ENCODE results near the gene POMGNT2.

Gene POMGNT2

GRCh38 chr3:43102773-43103480, 3.0 kb downstream of the POMGNT2 start:
- H3K79me1 ChIP-seq (replicated peaks; ENCODE audit: low read length, poor library complexity, severe bottlenecking) = peaks cover 32% of the 10 kb centered on the region
- no peak overlapping the region for H4K8ac ChIP-seq (ENCODE audit: low read length)
- H2AK5ac ChIP-seq (ENCODE audit: low read length, severe bottlenecking) = no peak overlapping the region
- DNase-seq = no peak
- H3K4me1 ChIP-seq (ENCODE audit: control insufficient read depth, insufficient read depth, low read depth, low read length) = peaks cover 8% of the 10 kb centered on the region
- H3K14ac ChIP-seq (ENCODE audit: low read length in 2 of 2) = peak overlapping the region in 1 of 2 experiments; percentile 18
- H3K4me2 ChIP-seq (ENCODE audit: low read length, poor library complexity, severe bottlenecking) = no peak overlapping the region
- no peak overlapping the region for H2BK5ac ChIP-seq (ENCODE audit: low read depth, low read length, poor library complexity, severe bottlenecking)
- H3K27ac ChIP-seq (ENCODE audit: low read length, poor library complexity, severe bottlenecking) = no peak overlapping the region
- no peak overlapping the region for H3K9ac ChIP-seq (ENCODE audit: low read length)
- no peak overlapping the region for H2BK12ac ChIP-seq (ENCODE audit: low read length in 2 of 2)
- H3K23ac ChIP-seq (ENCODE audit: low read length in 2 of 2) = no peak overlapping the region
- no peak overlapping the region for H3K4me3 ChIP-seq (ENCODE audit: insufficient read depth in 1 of 2, low read depth in 1 of 2, low read length in 2 of 2)
- H4K91ac ChIP-seq (ENCODE audit: low read length) = no peak overlapping the region
- H3K27me3 ChIP-seq (ENCODE audit: control insufficient read depth in 1 of 2, insufficient read depth in 1 of 2, low read length in 2 of 2) = peaks cover 0 to 3% of the 10 kb centered on the region in 2 experiments
- H3K9me3 ChIP-seq (ENCODE audit: control insufficient read depth, low read length) = no peaks in the 10 kb centered on the region
- H2BK15ac ChIP-seq (ENCODE audit: low read depth, poor library complexity, severe bottlenecking) = no peak overlapping the region
- H3K4ac ChIP-seq (ENCODE audit: low read depth in 1 of 2, low read length in 2 of 2) = no peak overlapping the region
- 80% methylated on average over 2 of the region's 2 CpGs for WGBS
- H3K18ac ChIP-seq (ENCODE audit: low read depth in 1 of 2, low read length in 2 of 2) = no peak overlapping the region
- no peak overlapping the region for H2BK120ac ChIP-seq (ENCODE audit: low read depth, low read length)
- no peak overlapping the region for H2AFZ ChIP-seq (ENCODE audit: low read depth, low read length)
- H3K36me3 ChIP-seq (ENCODE audit: control insufficient read depth in 1 of 2, insufficient read depth in 2 of 2, low read depth in 1 of 2, low read length in 2 of 2) = no peaks in the 10 kb centered on the region

GRCh38 chr3:43098761-43099160, 7.1 kb downstream of the POMGNT2 start:
- Histone ChIP-seq H3K4me3 (ENCODE audit: insufficient read depth in 1 of 2, low read depth in 1 of 2, low read length in 2 of 2) (no peak overlapping the region), H2BK5ac (ENCODE audit: low read depth, low read length, poor library complexity, severe bottlenecking) (no peak overlapping the region), H3K4me1 (ENCODE audit: control insufficient read depth, insufficient read depth, low read depth, low read length) (no peaks in the 10 kb centered on the region), H3K79me1 (replicated peaks; ENCODE audit: low read length, poor library complexity, severe bottlenecking) (peaks cover 51% of the 10 kb centered on the region), H2BK15ac (ENCODE audit: low read depth, poor library complexity, severe bottlenecking) (no peak overlapping the region), H3K23ac (ENCODE audit: low read length in 2 of 2) (no peak overlapping the region), H3K9me3 (ENCODE audit: control insufficient read depth, low read length) (no peaks in the 10 kb centered on the region), H4K8ac (ENCODE audit: low read length) (no peak overlapping the region), H2AFZ (ENCODE audit: low read depth, low read length) (no peak overlapping the region), H3K18ac (ENCODE audit: low read depth in 1 of 2, low read length in 2 of 2) (no peak overlapping the region), H4K91ac (ENCODE audit: low read length) (no peak overlapping the region), H2AK5ac (ENCODE audit: low read length, severe bottlenecking) (no peak overlapping the region), H3K27me3 (ENCODE audit: control insufficient read depth in 1 of 2, insufficient read depth in 1 of 2, low read length in 2 of 2) (peaks cover 0 to 3% of the 10 kb centered on the region in 2 experiments), H3K36me3 (ENCODE audit: control insufficient read depth in 1 of 2, insufficient read depth in 2 of 2, low read depth in 1 of 2, low read length in 2 of 2) (no peaks in the 10 kb centered on the region), H3K9ac (ENCODE audit: low read length) (no peak overlapping the region), H3K27ac (ENCODE audit: low read length, poor library complexity, severe bottlenecking) (no peak overlapping the region), H3K14ac (ENCODE audit: low read length in 2 of 2) (no peak overlapping the region), H3K4me2 (ENCODE audit: low read length, poor library complexity, severe bottlenecking) (no peak overlapping the region), H3K4ac (ENCODE audit: low read depth in 1 of 2, low read length in 2 of 2) (no peak overlapping the region), H2BK120ac (ENCODE audit: low read depth, low read length) (no peak overlapping the region), H2BK12ac (ENCODE audit: low read length in 2 of 2) (no peak overlapping the region)
- DNase-seq = no peak
- 92% methylated on average over 8 of the region's 8 CpGs for WGBS

- Histone ChIP-seq H2BK120ac (ENCODE audit: low read depth, low read length) (no peak overlapping the region), H2BK5ac (ENCODE audit: low read depth, low read length, poor library complexity, severe bottlenecking) (no peak overlapping the region), H3K4me1 (ENCODE audit: control insufficient read depth, insufficient read depth, low read depth, low read length) (no peaks in the 10 kb centered on the region), H3K18ac (ENCODE audit: low read depth in 1 of 2, low read length in 2 of 2) (no peak overlapping the region), H2AFZ (ENCODE audit: low read depth, low read length) (no peak overlapping the region), H3K4me3 (ENCODE audit: insufficient read depth in 1 of 2, low read depth in 1 of 2, low read length in 2 of 2) (no peak overlapping the region), H3K4me2 (ENCODE audit: low read length, poor library complexity, severe bottlenecking) (no peak overlapping the region), H3K23ac (ENCODE audit: low read length in 2 of 2) (no peak overlapping the region), H3K9me3 (ENCODE audit: control insufficient read depth, low read length) (no peaks in the 10 kb centered on the region), H3K79me1 (replicated peaks; ENCODE audit: low read length, poor library complexity, severe bottlenecking) (peaks cover 43% of the 10 kb centered on the region), H4K8ac (ENCODE audit: low read length) (no peak overlapping the region), H2AK5ac (ENCODE audit: low read length, severe bottlenecking) (no peak overlapping the region), H4K91ac (ENCODE audit: low read length) (no peak overlapping the region), H3K9ac (ENCODE audit: low read length) (no peak overlapping the region), H2BK15ac (ENCODE audit: low read depth, poor library complexity, severe bottlenecking) (no peak overlapping the region), H2BK12ac (ENCODE audit: low read length in 2 of 2) (no peak overlapping the region), H3K27ac (ENCODE audit: low read length, poor library complexity, severe bottlenecking) (no peak overlapping the region), H3K14ac (ENCODE audit: low read length in 2 of 2) (no peak overlapping the region), H3K36me3 (ENCODE audit: control insufficient read depth in 1 of 2, insufficient read depth in 2 of 2, low read depth in 1 of 2, low read length in 2 of 2) (no peaks in the 10 kb centered on the region), H3K4ac (ENCODE audit: low read depth in 1 of 2, low read length in 2 of 2) (no peak overlapping the region), H3K27me3 (ENCODE audit: control insufficient read depth in 1 of 2, insufficient read depth in 1 of 2, low read length in 2 of 2) (no peaks in the 10 kb centered on the region)
- WGBS = 78% methylated on average over 4 of the region's 5 CpGs
- DNase-seq = no peak
Observed at GRCh38 chr3:43097400-43098080, 8.3 kb downstream of the POMGNT2 start.

GRCh38 chr3:43096761-43097160, 9.1 kb downstream of the POMGNT2 start:
- Histone ChIP-seq H3K27ac (ENCODE audit: low read length, poor library complexity, severe bottlenecking) (no peak overlapping the region), H3K4me2 (ENCODE audit: low read length, poor library complexity, severe bottlenecking) (no peak overlapping the region), H3K4ac (ENCODE audit: low read depth in 1 of 2, low read length in 2 of 2) (no peak overlapping the region), H3K36me3 (ENCODE audit: control insufficient read depth in 1 of 2, insufficient read depth in 2 of 2, low read depth in 1 of 2, low read length in 2 of 2) (no peaks in the 10 kb centered on the region), H3K18ac (ENCODE audit: low read depth in 1 of 2, low read length in 2 of 2) (no peak overlapping the region), H2BK15ac (ENCODE audit: low read depth, poor library complexity, severe bottlenecking) (no peak overlapping the region), H3K14ac (ENCODE audit: low read length in 2 of 2) (no peak overlapping the region), H3K4me3 (ENCODE audit: insufficient read depth in 1 of 2, low read depth in 1 of 2, low read length in 2 of 2) (no peak overlapping the region), H3K23ac (ENCODE audit: low read length in 2 of 2) (no peak overlapping the region), H4K8ac (ENCODE audit: low read length) (no peak overlapping the region), H2AFZ (ENCODE audit: low read depth, low read length) (no peak overlapping the region), H3K9me3 (ENCODE audit: control insufficient read depth, low read length) (no peaks in the 10 kb centered on the region), H2BK120ac (ENCODE audit: low read depth, low read length) (no peak overlapping the region), H3K4me1 (ENCODE audit: control insufficient read depth, insufficient read depth, low read depth, low read length) (no peaks in the 10 kb centered on the region), H3K9ac (ENCODE audit: low read length) (no peak overlapping the region), H3K27me3 (ENCODE audit: control insufficient read depth in 1 of 2, insufficient read depth in 1 of 2, low read length in 2 of 2) (no peaks in the 10 kb centered on the region), H4K91ac (ENCODE audit: low read length) (no peak overlapping the region), H3K79me1 (replicated peaks; ENCODE audit: low read length, poor library complexity, severe bottlenecking) (peaks cover 37% of the 10 kb centered on the region), H2AK5ac (ENCODE audit: low read length, severe bottlenecking) (no peak overlapping the region), H2BK12ac (ENCODE audit: low read length in 2 of 2) (no peak overlapping the region), H2BK5ac (ENCODE audit: low read depth, low read length, poor library complexity, severe bottlenecking) (no peak overlapping the region)
- 67% methylated on average over 3 of the region's 3 CpGs for WGBS
- DNase-seq = no peak
